ENCODE results near the gene RAD1. TPM values are rescaled to one million over a fixed set of nuclear protein-coding genes. Genes with fewer than 3 reads are reported as not detected.
"Not testable (repeated sequence)": the region's sequence is repeated elsewhere in the genome, so short reads cannot be mapped to it uniquely, and the experiment has no call there.

Gene RAD1, protein sequence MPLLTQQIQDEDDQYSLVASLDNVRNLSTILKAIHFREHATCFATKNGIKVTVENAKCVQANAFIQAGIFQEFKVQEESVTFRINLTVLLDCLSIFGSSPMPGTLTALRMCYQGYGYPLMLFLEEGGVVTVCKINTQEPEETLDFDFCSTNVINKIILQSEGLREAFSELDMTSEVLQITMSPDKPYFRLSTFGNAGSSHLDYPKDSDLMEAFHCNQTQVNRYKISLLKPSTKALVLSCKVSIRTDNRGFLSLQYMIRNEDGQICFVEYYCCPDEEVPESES
- 10 to 100 TPM; 20.2 to 27.2 (median 24.5) TPM for polyA plus RNA-seq (ENCODE audit: insufficient read length in 10 of 10)
- long read RNA-seq, donor 1, transcript RAD1-201 (5 exons, 1,153 nt), result major isoform, 6 of 8 reads
- long read RNA-seq, donor 1, partial matches to known transcripts, result 0 of 8 reads
- long read RNA-seq, donor 1, other reads (novel, unspliced or antisense), result 0 of 8 reads
- long read RNA-seq, donor 2, full-length matches to known transcripts, result 3 of 3 reads
- long read RNA-seq, donor 2, partial matches to known transcripts, result 0 of 3 reads
- long read RNA-seq, donor 2, other reads (novel, unspliced or antisense), result 0 of 3 reads
- long read RNA-seq, donor 3, result 0 reads
- long read RNA-seq, donor 4, full-length matches to known transcripts, result 6 of 6 reads
- long read RNA-seq, donor 4, partial matches to known transcripts, result 0 of 6 reads
- long read RNA-seq, donor 4, other reads (novel, unspliced or antisense), result 0 of 6 reads
- long read RNA-seq, donor 5, full-length matches to known transcripts, result 8 of 8 reads
- long read RNA-seq, donor 5, partial matches to known transcripts, result 0 of 8 reads
- long read RNA-seq, donor 5, other reads (novel, unspliced or antisense), result 0 of 8 reads
- long read RNA-seq, donor 6, full-length matches to known transcripts, result 7 of 7 reads
- long read RNA-seq, donor 6, partial matches to known transcripts, result 0 of 7 reads
- long read RNA-seq, donor 6, other reads (novel, unspliced or antisense), result 0 of 7 reads
- long read RNA-seq, donor 7, full-length matches to known transcripts, result 3 of 3 reads
- long read RNA-seq, donor 7, partial matches to known transcripts, result 0 of 3 reads
- long read RNA-seq, donor 7, other reads (novel, unspliced or antisense), result 0 of 3 reads
- long read RNA-seq, donor 8, full-length matches to known transcripts, result 8 of 32 reads
- long read RNA-seq, donor 8, partial matches to known transcripts, result 0 of 32 reads
- long read RNA-seq, donor 8, other reads (novel, unspliced or antisense), result 24 of 32 reads
- long read RNA-seq, donor 9, result 0 reads

DNA sequence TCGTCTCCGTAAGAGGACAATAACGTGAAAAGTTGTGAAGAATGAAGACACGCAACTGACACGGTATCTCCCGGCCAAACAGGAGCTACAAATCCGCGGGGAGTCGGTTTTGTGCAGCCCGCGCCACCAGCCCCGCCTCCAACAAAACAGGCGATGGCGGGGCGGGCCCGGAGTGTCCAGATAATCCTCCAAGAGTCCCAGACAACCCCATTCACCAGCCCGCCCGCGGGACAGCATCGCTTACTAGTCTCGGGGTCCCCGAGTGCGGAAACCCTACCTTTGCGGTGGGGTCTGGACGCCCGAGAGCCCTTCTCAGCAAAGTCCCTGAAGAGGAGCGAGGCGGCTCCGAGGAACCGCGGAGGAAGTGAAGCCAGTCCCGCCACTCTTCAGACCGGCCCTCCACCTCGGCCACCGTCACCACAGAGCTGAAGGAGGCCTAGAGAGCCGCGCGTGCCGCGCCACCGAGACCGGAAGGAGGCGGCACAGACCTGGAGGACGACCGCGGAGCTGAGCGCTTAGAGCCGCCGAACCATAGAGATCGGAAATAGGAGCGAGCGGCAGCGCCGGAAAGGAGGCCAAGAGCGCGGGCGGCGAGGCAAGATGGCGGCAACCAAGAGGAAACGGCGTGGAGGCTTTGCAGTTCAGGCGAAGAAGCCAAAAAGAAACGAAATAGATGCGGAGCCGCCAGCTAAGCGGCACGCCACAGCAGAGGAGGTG is at the start of gene RAD1, which contains the start of gene BRIX1:
Gene RAD1, minus strand, starts transcription at position 366 of the 717 bp plus-strand sequence. CDS start 612 bp downstream, outside the sequence.
Gene BRIX1, plus strand, starts transcription at position 573 of the 717 bp plus-strand sequence. Its CDS starts 28 bp downstream, at position 601.
- peak; percentile 98 to 99 (median 99) for DNase-seq

DNA sequence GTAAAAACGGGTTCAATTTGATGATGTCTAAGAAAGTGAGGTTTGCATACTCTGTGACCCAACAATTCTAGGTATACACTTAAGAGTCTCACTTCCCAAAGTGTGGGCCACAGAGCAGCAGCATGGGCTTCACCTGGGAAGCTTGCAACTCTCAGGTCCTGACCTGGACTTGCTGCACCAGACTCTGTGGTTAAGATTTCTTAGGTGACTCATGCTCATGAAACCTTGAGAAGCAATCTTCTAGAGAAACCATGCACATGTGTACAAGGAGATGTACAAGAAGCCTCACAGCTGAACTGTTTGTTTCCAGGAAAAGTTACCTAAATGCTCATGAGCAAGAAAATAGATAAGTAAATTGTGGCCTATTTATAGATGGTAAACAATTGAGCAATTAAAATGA is 44.0 kb upstream of the RAD1 start:
- no peak for DNase-seq

DNA sequence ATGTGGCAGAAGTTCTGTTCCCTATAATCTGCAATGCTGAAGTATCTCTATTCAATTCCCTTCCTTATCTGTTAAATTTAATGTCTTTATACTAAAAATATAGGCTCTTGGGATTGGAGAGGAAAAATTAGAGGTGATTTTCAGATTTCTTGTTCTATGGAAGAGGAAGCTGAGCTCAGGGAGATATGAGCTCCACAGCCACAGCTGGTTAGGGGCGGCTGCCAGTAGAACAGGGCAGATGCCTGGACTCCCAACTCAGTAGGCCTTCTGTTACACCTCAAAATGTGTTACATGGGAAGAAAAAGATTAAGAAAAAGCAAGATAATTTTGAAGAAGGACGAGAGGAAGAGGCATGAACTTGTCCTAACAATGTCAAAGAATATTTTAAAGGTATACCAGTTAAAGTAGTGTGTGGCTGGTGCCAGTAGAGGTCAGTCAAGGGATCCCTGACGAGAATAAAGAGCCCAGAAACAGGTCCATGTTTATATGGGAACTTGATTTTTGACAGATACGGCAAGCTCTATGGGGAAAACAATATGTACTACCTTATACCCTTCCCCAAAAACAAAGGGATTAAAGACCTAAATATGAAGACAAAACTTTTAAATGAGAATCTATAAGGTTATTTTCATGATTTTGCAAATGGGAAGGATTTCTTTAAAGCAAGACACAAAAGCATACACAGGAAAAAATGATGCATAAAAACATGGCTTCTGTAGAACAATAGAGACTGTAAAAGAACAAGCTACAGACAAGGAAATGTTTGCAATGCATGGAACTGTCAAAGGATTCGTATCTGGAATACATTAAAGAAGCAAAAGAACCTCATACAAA is 42.8 kb upstream of the RAD1 start:
- peak; percentile 6 to 40 (median 15) for DNase-seq

DNA sequence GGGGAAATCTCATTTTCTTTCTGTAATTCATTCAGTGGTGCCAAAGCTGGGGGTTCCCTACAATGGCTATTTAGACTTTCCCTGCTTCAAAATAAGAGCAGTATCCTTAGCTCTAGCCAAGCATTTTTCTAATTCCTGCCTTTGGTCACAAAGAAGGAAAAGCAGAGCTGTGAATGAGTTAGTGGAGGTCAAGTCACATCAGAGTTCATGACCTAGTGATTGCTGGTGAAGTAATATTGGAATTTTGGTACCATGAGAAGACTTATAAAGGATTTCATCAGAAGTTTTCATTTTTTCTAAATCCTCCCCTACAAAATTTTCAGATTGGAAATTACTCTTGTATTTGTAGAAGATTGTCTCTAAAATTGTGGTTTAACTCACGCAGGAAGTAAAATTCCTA is 42.0 kb upstream of the RAD1 start:
- no peak for DNase-seq

DNA sequence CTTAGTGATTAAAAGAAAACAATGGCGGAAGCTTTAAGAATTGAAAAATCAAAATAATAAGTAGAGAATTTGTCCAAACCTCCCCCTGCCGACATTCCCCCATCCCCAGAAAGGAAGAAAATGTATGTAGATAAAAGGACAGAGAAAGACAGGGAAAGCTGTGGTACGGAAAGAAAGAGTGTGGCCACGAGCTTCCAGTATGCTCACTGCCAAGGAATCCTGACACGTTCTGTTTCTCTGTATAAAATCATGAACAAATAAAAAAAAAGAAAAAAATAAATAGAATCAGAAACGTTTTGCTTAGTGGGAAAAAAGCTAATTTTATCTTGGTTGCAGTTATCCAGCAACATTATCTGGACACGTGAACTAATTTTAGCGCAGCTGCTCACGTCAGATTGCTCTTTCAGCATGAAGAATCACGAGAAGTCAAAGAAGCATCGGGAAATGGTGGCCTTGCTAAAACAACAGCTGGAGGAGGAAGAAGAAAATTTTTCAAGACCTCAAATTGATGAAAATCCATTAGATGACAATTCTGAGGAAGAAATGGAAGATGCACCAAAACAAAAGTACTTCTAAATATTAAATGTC is 29.2 kb upstream of the RAD1 start:
- no peak for DNase-seq

DNA sequence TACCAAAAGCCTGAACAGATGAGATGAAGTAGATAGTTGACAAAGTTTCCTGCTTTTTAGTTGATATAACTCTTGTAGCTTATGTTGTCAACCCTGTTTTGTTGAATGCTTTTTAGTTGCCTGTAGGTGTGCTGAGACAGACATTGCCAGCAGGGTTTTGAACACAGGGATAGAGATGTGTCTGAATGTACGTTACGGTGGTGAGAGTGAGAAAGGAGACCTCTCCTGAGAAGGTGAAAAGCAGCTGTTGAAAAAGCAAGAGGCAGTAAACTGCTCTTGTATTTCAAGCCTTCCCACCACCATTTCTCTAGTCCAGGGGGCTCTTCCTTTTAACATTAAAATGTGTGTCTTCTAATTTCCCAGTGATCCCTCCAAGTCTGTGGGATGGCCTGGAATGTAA is 28.7 kb upstream of the RAD1 start:
- DNase-seq, result no peak

DNA sequence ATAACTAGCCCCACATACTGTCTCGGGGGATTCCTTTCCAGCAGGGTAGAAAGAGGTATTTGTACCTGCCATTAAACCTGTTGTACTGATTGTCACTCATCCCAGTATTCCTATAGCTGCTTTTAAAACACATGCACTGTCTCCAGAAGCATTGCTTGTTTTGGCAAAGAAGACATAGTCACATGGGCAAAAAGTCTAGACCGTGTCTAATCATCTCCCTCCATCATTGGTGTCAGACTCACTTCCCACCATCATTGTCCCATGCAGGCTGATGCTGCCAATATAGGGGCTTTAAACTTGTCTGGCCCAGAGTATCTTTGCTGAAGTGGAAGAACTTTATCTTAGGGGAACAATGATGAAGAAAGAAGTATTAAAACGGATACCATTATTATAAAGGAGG is 26.6 kb upstream of the RAD1 start:
- DNase-seq, result no peak

DNA sequence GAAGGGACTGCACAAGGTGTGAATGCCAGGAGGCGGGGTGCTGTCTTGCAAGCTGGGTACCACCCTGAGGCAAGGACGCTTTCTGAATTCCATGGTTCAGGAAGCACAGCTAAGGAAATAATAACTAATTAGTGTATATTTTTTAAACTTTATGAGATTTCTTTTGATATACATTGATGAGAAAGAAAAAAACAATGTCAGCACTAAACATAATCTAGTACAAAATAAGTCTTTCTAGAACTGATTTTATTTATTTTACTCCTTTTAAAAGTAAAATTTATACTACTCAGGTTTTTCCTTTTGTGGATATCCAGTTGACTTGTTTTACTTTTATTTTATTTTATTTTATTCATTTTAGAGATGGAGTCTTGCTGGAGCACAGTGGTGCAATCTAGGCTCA is 17.6 kb upstream of the RAD1 start:
- DNase-seq, result no peak

DNA sequence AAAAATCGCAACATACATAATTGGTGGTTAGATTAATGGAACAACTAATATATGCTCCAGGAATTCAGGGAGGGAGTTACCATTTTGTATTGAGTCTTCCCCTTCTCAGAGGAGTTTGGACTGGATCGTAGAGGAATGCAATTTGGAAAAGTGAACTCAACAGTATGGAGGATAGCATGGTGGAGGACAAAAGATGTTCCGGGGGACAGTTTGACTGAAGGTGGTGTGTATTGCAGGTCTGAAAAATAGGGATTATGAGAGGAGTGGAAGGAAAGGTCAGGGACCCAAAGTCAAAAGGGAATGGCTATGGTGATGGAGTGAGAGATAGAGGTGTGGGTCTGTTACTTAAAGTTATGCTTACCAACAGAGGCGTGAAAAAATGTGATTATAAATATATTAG is 15.6 kb upstream of the RAD1 start:
- no peak for DNase-seq

DNA sequence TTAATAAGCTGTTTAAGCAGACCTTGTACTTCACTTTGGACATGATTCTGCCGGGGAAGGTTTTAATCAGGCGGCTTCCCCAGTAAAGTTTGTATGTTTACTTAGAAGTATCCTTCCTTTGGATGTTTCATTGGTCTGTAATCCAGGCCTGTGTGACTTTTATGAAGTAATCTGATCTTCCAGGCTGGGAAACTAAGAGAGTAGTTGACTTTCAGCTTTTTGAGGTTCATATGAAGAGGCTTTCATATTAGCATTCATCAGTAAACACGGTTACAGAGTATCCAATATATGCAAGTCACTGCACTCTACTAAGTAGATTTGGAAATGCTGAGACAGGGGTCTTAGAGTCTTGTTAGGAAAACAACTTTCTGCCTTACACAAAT is 15.1 kb upstream of the RAD1 start:
- peak in 1 of 3 donors; percentile 5 for DNase-seq

DNA sequence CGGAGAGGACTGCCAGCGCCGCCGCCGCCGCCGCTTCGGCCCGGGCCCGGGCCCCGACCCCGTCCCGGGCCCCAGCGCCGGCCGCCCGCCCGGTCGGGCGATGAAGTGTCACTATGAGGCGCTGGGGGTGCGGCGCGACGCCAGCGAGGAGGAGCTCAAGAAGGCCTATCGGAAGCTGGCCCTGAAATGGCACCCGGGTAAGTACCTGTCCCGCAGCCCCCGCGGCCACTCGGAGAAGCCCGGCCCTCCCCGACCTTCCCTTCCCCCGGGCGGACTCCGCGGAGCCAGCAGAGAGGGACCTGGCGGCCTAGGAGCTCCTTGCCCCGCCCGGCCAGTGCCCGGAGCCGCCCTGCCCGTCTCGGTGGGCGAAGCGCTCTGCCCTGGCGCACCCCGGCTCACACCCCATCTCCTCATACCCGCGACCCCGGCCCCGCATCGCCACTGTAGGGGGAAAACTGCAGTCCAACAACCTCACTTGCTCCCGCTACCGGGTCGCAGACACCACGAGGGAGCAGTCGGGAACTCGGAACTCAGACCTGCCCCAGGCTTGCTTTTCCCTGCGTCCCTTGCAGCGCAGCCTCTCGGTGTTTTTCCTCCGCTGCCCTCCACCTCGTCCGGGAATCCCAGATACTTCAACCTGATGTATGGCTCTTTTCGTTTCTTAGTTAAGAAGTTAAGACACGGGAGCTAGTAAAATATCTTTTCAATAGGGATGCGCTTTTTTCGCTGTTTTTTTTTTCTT is 14.6 kb upstream of the RAD1 start:
- peak; percentile 74 to 94 (median 90) for DNase-seq

DNA sequence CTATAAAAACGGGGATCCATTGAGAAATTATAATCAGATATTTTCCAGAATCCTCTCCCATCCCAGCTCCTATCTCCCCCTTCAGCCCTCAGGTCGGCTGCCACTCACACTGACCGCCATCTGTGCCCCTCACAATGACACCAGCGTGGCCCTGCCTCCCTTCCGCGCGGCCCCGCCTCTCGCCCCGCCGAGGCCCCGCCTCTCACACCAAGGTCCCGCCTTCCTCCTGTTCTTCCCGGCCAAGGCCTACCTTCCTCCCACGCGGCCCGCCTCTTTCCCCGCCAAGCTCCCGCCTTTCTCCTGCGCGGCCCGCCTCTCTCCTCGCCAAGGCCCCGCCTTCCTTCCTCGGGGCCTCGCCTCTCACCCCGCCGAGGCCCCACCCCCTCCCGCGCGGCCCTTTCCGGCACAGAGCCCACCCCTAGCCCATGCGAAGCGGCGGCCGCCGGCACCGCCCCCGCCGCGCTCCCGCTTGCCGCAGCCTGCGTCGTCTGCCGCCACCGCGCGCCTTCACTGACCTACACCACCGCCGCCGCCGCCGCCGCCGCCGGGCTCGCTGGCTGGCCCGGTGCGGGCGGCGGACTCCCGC is 13.9 kb upstream of the RAD1 start, which contains the start of gene DNAJC21:
Gene DNAJC21, plus strand, starts transcription at position 426 of the 586 bp plus-strand sequence. CDS start 261 bp downstream, outside the sequence.
- DNase-seq, result peak; percentile 98 to 99 (median 98)

DNA sequence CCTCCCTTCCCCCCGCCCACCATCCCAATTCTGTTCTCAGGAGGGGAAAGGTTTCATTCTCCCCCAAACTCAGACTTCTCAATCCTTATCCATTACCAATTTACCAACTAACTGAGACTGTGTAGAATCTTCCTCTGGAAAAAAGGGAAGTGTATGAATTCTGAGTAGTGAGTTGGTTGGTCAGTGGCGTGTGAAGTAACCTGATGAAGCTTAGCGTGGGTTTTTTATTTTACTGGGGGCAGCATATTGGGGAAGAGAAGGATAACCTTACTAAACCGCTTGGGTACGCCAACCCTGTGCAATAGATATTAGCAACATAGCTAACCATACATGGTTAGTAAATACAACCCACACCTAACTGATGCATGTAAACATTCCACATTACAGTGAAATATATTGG is 13.0 kb upstream of the RAD1 start:
- DNase-seq, result no peak

DNA sequence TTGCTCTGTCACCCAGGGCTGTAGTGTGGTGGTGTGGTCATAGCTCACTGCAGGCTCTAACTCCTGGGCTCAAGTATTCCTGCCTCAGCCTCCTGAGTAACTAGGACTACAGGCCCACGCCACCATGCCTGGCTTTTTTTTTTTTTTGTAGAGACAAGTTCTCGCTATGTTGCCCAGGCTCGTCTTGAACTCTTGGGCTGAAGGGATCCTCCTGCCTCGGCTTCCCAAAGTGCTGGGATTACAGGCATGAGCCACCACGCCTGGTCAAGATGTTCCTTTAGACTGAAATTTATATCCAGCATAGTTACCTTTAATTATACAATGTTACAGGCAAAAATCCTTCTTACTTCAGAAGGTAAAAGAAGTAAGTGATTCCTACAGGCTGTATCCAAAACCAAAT is 12.5 kb upstream of the RAD1 start:
- DNase-seq, result no peak

DNA sequence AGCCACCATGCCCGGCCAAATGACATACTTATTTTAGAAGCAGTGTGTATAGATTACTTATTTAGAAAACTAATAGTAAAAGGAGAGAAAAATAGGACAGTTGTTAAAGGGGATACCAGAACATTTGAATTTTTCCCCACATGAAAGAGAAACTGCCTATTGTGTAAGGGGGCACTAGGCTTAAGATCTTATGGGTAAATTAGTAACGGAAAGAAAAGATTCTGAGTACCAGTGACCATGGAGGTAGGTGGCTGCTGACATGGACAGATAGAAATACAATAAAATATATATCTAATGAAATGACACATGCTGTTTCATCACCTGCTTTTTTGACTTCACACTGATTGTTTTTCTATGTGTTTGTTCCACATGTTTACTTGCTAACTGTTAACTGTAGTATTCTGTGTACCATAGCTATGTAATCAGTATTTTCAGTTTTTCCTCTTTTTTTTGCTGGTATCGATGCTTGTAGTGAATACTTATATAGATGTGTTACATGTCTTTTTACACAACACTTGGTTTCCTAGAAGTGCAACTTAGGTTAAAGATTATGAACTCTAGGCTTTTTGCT is 11.1 kb upstream of the RAD1 start:
- DNase-seq, result no peak

DNA sequence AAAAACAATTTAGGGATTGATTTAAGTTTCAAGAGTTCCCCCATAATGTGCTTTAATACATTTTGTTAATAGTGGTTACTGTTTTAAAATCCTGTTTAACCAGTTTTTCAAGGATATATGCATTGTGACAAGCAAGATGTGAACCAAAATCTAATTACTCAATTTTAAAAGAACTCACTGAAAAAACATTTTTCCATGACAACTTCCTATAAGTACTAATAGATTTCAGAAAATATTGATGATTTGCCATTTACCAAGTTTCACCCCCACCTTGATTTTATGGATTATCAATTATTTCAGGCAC is 9.1 kb upstream of the RAD1 start:
- no peak for DNase-seq

DNA sequence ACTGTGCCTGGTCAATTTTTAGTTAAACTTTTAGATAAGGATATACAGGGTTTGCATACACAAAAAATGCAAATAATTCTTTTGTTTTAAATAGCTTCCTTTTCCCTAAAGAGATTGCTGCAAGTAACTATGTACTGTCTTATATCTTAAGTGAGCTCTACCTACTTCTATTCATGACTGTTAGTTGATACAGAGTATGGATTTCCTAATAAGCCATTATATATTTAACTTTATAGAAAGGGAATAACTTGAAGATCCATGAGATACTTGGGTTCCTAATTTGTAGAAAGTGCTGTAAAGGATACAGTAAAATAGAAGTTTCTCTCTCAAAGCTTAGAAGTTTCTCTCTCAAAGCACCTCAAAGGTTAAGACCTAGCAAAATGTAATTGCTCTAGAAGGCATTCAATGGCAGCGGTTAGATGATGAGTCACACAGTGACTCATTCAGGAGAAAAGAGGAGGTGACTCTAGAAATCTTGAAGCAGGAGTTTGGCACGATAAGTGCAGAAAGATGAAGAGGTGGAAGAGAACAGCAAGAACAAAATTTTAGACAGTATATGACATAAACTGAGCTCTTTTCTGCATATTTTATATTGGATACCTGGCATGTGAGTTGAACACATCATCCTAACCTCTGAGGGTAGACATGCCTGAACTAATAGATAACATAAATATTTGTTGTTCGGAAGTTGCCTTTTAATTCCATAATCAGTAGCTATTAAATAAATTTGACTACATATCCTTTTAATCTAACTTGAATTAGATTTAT is 8.6 kb upstream of the RAD1 start:
- DNase-seq, result peak in 1 of 3 donors; percentile 62

DNA sequence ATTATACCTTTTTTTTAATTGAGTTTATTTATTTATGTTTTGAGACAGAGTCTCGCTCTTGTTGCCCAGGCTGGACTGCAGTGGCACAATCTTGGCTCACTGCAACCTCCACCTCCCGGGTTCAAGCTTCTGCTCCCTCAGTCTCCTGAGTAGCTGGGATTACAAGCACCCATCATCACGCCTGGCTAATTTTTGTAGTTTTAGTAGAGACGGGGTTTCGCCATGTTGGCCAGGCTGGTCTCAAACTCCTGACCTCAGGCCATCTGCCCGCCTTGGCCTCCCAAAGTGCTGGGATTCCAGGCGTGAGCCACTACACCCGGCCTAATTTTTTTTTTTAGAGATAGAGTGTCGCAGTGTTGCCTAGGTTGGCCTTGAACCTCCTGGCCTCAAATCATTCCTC is 8.0 kb upstream of the RAD1 start:
- DNase-seq, result not testable (repeated sequence)

Data from muscle of back (tissue), 13 donors.